GM12891 (cell line): ENCODE results near the gene C14orf93.

Source experiments
- PAX5 ChIP-seq: IDR thresholded peaks from 2 replicates; pipeline ENCODE4 v1.6.1; 2011; ENCODE audit warnings: low read length, moderate library complexity, mild to moderate bottlenecking; ENCODE audit not compliant: insufficient read depth, severe bottlenecking
- POLR2A ChIP-seq: IDR thresholded peaks from 2 replicates; pipeline ENCODE4 v1.6.1; 2011; ENCODE audit warnings: low read depth, low read length, control low read depth
- POLR2AphosphoS5 ChIP-seq: IDR thresholded peaks from 2 replicates; pipeline ENCODE4 v1.6.1; 2011; ENCODE audit warnings: low read depth, low read length, control low read depth
- POU2F2 ChIP-seq: IDR thresholded peaks from 2 replicates; pipeline ENCODE4 v1.6.1; 2011; ENCODE audit warnings: low read depth, mild to moderate bottlenecking, control low read depth, low read length, moderate library complexity
- SPI1 ChIP-seq: IDR thresholded peaks from 2 replicates; pipeline ENCODE4 v1.6.1; 2011; ENCODE audit warnings: low read depth, low read length, control low read depth
- TAF1 ChIP-seq: IDR thresholded peaks from 2 replicates; pipeline ENCODE4 v1.6.1; 2011; ENCODE audit warnings: low read depth, low read length, control low read depth

- no peak for TF ChIP-seq TAF1
- no peak for TF ChIP-seq POLR2A
- no peak for TF ChIP-seq POLR2AphosphoS5
- no peak for TF ChIP-seq SPI1
- no peak for TF ChIP-seq POU2F2
- TF ChIP-seq PAX5: no peak
Observed at GRCh38 chr14:23021434-23021833, 11.5 kb upstream of the C14orf93 start.
